Hematopoietic multipotent progenitor cell (in vitro differentiated cells): ENCODE measurements around the gene EFHC1. TPM values are rescaled to one million over a fixed set of nuclear protein-coding genes. Genes with fewer than 3 reads are reported as not detected.

Experiments used
- DNase-seq, 3 donors: peaks; one replicate each; pipeline ENCODE4 v3.0.0-alpha.2; 2011 to 2015; ENCODE audit warnings: low read depth in 2 of 3, low spot score in 2 of 3
- total RNA-seq: library from RNA; depleted of rRNA; stranded (reverse); fragments of >200 nt; gene quantifications from one replicate; pipeline ENCODE4 v1.2.3, GENCODE V29; 2012

The EFHC1 gene
- total RNA-seq, 1 donor: 33.7 TPM

GRCh38 chr6:52516269-52516668, 96.1 kb downstream of the EFHC1 start:
- no peak for DNase-seq

GRCh38 chr6:52516943-52517342, 96.8 kb downstream of the EFHC1 start:
- no peak for DNase-seq

GRCh38 chr6:52517502-52518278, 97.5 kb downstream of the EFHC1 start:
- DNase-seq: peak in 2 of 3 donors; percentile 22 to 29

- no peak for DNase-seq
Observed at GRCh38 chr6:52518279-52518945, 98.3 kb downstream of the EFHC1 start.

GRCh38 chr6:52519618-52520017, 99.5 kb downstream of the EFHC1 start:
- DNase-seq: no peak

- no peak for DNase-seq
Observed at GRCh38 chr6:52522151-52522626, 102.0 kb downstream of the EFHC1 start.

GRCh38 chr6:52522655-52523054, 102.5 kb downstream of the EFHC1 start:
- DNase-seq: no peak

- no peak for DNase-seq
Observed at GRCh38 chr6:52523378-52524142, 103.4 kb downstream of the EFHC1 start.

- no peak for DNase-seq
Observed at GRCh38 chr6:52524918-52525317, 104.8 kb downstream of the EFHC1 start.

GRCh38 chr6:52526634-52527033, 106.5 kb downstream of the EFHC1 start:
- DNase-seq: no peak

GRCh38 chr6:52527436-52527835, 107.3 kb downstream of the EFHC1 start:
- no peak for DNase-seq

- no peak for DNase-seq
Observed at GRCh38 chr6:52529311-52529710, 109.2 kb downstream of the EFHC1 start.

- no peak for DNase-seq
Observed at GRCh38 chr6:52530351-52530750, 110.2 kb downstream of the EFHC1 start.

- DNase-seq: no peak
Observed at GRCh38 chr6:52531396-52531795, 111.3 kb downstream of the EFHC1 start.

GRCh38 chr6:52531834-52532233, 111.7 kb downstream of the EFHC1 start:
- DNase-seq: no peak

GRCh38 chr6:52532457-52532856, 112.3 kb downstream of the EFHC1 start:
- no peak for DNase-seq

- no peak for DNase-seq
Observed at GRCh38 chr6:52533491-52533890, 113.3 kb downstream of the EFHC1 start.

- no peak for DNase-seq
Observed at GRCh38 chr6:52534363-52534762, 114.2 kb downstream of the EFHC1 start.

GRCh38 chr6:52534966-52535390, 114.8 kb downstream of the EFHC1 start:
- DNase-seq: no peak

GRCh38 chr6:52535711-52536423, 115.7 kb downstream of the EFHC1 start:
- no peak for DNase-seq
